Activated CD8-positive, alpha-beta T cell treated with anti-CD3 and anti-CD28 coated beads for 36 hours (primary cell): ENCODE data around the gene RSRC1. TPM values are rescaled to one million over a fixed set of nuclear protein-coding genes. Genes with fewer than 3 reads are reported as not detected.
"Not testable (repeated sequence)": the region's sequence is repeated elsewhere in the genome, so short reads cannot be mapped to it uniquely, and the experiment has no call there.

Source experiments
- ATAC-seq: fragments of 200-7000 bp; cut with Tn5 transposase; one replicate; pipeline ENCODE4 v1.10.0; 2021; ENCODE audit warnings: mild to moderate bottlenecking, moderate library complexity
- CTCF ChIA-PET: fragments of 350-600 bp; sonication (Branson Sonifier 250); formaldehyde crosslinking; loops from one replicate; lab custom pipeline; 2021; ENCODE audit warnings: antibody characterized with exemption; lab: Charles Lee
- POLR2A ChIA-PET: fragments of 350-600 bp; sonication (Branson Sonifier 250); formaldehyde crosslinking; loops from one replicate; lab custom pipeline; 2021; ENCODE audit warnings: antibody characterized with exemption; lab: Charles Lee
- DNase-seq: peaks from one replicate; pipeline ENCODE4 v3.0.0-alpha.2; 2020
- H3K27ac Mint-ChIP-seq: one replicate; pipeline ENCODE4 v1.8.0; 2021; ENCODE audit warnings: mild to moderate bottlenecking, mixed read lengths
- H3K27me3 Mint-ChIP-seq: one replicate; pipeline ENCODE4 v1.8.0; 2021; ENCODE audit warnings: mixed read lengths
- H3K36me3 Mint-ChIP-seq: one replicate; pipeline ENCODE4 v1.8.0; 2021; ENCODE audit warnings: low read depth, mixed read lengths
- H3K4me1 Mint-ChIP-seq: one replicate; pipeline ENCODE4 v1.8.0; 2021; ENCODE audit warnings: low read depth, mixed read lengths
- H3K4me3 Mint-ChIP-seq: one replicate; pipeline ENCODE4 v1.8.0; 2021; ENCODE audit warnings: mild to moderate bottlenecking, moderate library complexity, mixed read lengths
- H3K9me3 Mint-ChIP-seq: one replicate; pipeline ENCODE4 v1.8.0; 2021; ENCODE audit warnings: mixed read lengths
- CTCF ChIP-seq: fragments of 200-600 bp; IDR thresholded peaks from one replicate; pipeline ENCODE4 v1.8.0; 2022; ENCODE audit warnings: antibody characterized with exemption, mild to moderate bottlenecking
- intact Hi-C: fragments of 100-400 bp; cut with micrococcal nuclease; formaldehyde crosslinking; loops from one replicate; pipeline ENCODE4 v1.10.0; 2022
- total RNA-seq, 2 experiments: library from RNA; stranded (reverse); gene quantifications; one replicate each; pipeline ENCODE4 v1.2.3, GENCODE V29; 2021

The RSRC1 gene
- total RNA-seq, 2 experiments from 2014 or later, result 37.9 to 44.7 TPM

- Mint-ChIP-seq H3K27ac (no peak overlapping the region), H3K9me3 (peaks cover 7% of the 10 kb centered on the region), H3K4me1 (peaks cover 19% of the 10 kb centered on the region), H3K4me3 (no peak overlapping the region), H3K27me3 (no peaks in the 10 kb centered on the region), H3K36me3 (peaks cover 41% of the 10 kb centered on the region)
- ChIA-PET CTCF (interaction anchor here (1.8 kb wide), 1 partner anchor 11 kb away, joined by 6 read pairs; the partner anchor contains the start of gene RSRC1), POLR2A (interaction anchor here (1.8 kb wide), 1 partner anchor 11 kb away, joined by 4 read pairs; the partner anchor contains the start of gene RSRC1)
- ATAC-seq (no peak), DNase-seq (no peak)
- intact Hi-C loops, result no loop called here
- TF ChIP-seq CTCF, result no peak
Measured at GRCh38 chr3:158121295-158121694, 11.4 kb downstream of the RSRC1 start.

- Mint-ChIP-seq H3K4me1 (peaks cover 21% of the 10 kb centered on the region), H3K9me3 (peaks cover 17% of the 10 kb centered on the region), H3K36me3 (peaks cover 55% of the 10 kb centered on the region)
- H3K27me3 Mint-ChIP-seq, ATAC-seq, CTCF ChIA-PET, POLR2A ChIA-PET, H3K27ac Mint-ChIP-seq, DNase-seq, intact Hi-C loops, H3K4me3 Mint-ChIP-seq: not testable (repeated sequence)
Measured at GRCh38 chr3:158122721-158123120, 12.8 kb downstream of the RSRC1 start.

- intact Hi-C loops, result no loop called here
- ATAC-seq (no peak), DNase-seq (no peak)
- ChIA-PET POLR2A (no interaction called here), CTCF (no interaction called here)
- Mint-ChIP-seq H3K27me3 (no peaks in the 10 kb centered on the region), H3K4me1 (peaks cover 5% of the 10 kb centered on the region), H3K4me3 (no peak overlapping the region), H3K9me3 (peaks cover 17% of the 10 kb centered on the region), H3K27ac (no peak overlapping the region), H3K36me3 (peaks cover 82% of the 10 kb centered on the region)
- TF ChIP-seq CTCF, result no peak
Measured at GRCh38 chr3:158127250-158128219, 17.6 kb downstream of the RSRC1 start.

- DNase-seq (no peak), ATAC-seq (no peak)
- intact Hi-C loops, result no loop called here
- Mint-ChIP-seq H3K36me3 (peaks cover 72% of the 10 kb centered on the region), H3K27me3 (no peaks in the 10 kb centered on the region), H3K4me3 (no peak overlapping the region), H3K4me1 (peaks cover 5% of the 10 kb centered on the region), H3K9me3 (peaks cover 17% of the 10 kb centered on the region), H3K27ac (no peak overlapping the region)
- TF ChIP-seq CTCF, result no peak
- ChIA-PET POLR2A (no interaction called here), CTCF (interaction anchor here (1.4 kb wide), 1 partner anchor 306 kb away, joined by 4 read pairs; no protein-coding TSS in a partner anchor)
Measured at GRCh38 chr3:158128755-158129154, 18.9 kb downstream of the RSRC1 start.

GRCh38 chr3:158134363-158134762, 24.5 kb downstream of the RSRC1 start:
- Mint-ChIP-seq H3K27ac (no peak overlapping the region), H3K4me3 (no peak overlapping the region), H3K36me3 (peaks cover 40% of the 10 kb centered on the region), H3K4me1 (no peaks in the 10 kb centered on the region), H3K9me3 (no peaks in the 10 kb centered on the region), H3K27me3 (no peaks in the 10 kb centered on the region)
- intact Hi-C loops, result no loop called here
- DNase-seq, result no peak
- ChIA-PET POLR2A (no interaction called here), CTCF (no interaction called here)
- no peak for ATAC-seq
- TF ChIP-seq CTCF, result no peak
